Measurements from ENCODE around the gene ZDHHC7. TPM values are rescaled to one million over a fixed set of nuclear protein-coding genes. Genes with fewer than 3 reads are reported as not detected.

ZDHHC7 gene
- total and polyA plus RNA-seq, 9 of the 15 experiments (the other 6 are each of a cell fraction or from before 2014, with no cell fraction given), result 1.7 to 49.7 (median 37.4) TPM

GRCh38 chr16:84965428-84966415, 45.6 kb downstream of the ZDHHC7 start:
- no peaks in the 10 kb centered on the region for H3K36me3 ChIP-seq (ENCODE audit: control insufficient read depth, insufficient read depth, low read length)
- ChIA-PET POLR2A (interaction anchor here (0.6 to 1.7 kb wide), 2 partner anchors 12 to 184 kb away, joined by 4 to 7 read pairs; no protein-coding TSS in a partner anchor), CTCF (ENCODE audit: low intra/inter-chr PET ratio) (no interaction called here)
- intact Hi-C loops (cut with micrococcal nuclease), result no loop called here
- H3K4me2 ChIP-seq (ENCODE audit: insufficient read depth, low read length), result no peak overlapping the region
- no peak overlapping the region for H2AFZ ChIP-seq (ENCODE audit: low read depth, low read length)
- no peaks in the 10 kb centered on the region for H3K79me2 ChIP-seq (ENCODE audit: control insufficient read depth, insufficient read depth, low read length)
- FAIRE-seq (peak; percentile 54), DNase-seq (ENCODE audit: extremely low read depth in 1 of 4, low spot score in 3 of 4) (no peak), ATAC-seq (no peak)
- in situ Hi-C loops (cut with MboI), result loop anchor here (5.0 kb wide), 1 partner anchor 208 kb away; no protein-coding TSS in a partner anchor
- no peak overlapping the region for H3K9ac ChIP-seq (ENCODE audit: insufficient read depth in 1 of 2, low read depth in 2 of 2, low read length in 2 of 2)
- H3K27ac ChIP-seq (ENCODE audit: extremely low read depth, low read depth, low read length), result no peak overlapping the region
- H3K9me1 ChIP-seq (ENCODE audit: control insufficient read depth, insufficient read depth, low read length), result no peaks in the 10 kb centered on the region
- peaks cover 13 to 40% of the 10 kb centered on the region in 2 experiments; a peak in 4 of 5 replicates for H3K27me3 ChIP-seq (ENCODE audit: control insufficient read depth in 2 of 2, insufficient read depth in 2 of 2, low read length in 2 of 2)
- 79% methylated on average over 42 of the region's 43 CpGs for WGBS (ENCODE audit: insufficient coverage, low coverage, missing lambda C conversion rate)
- BruUV-seq (replicated peaks), result no TSS peak
- H3K9me3 ChIP-seq (replicated peaks; ENCODE audit: control insufficient read depth, insufficient read depth, low read depth, low read length), result peaks cover 5% of the 10 kb centered on the region; the same call in 1 of the 2 replicates
- H3K4me1 ChIP-seq (replicated peaks in 1 of 2; ENCODE audit: control insufficient read depth in 2 of 2, insufficient read depth in 2 of 2, low read length in 2 of 2), result peaks cover 0 to 27% of the 10 kb centered on the region in 2 experiments; a peak in 2 of 5 replicates
- H4K20me1 ChIP-seq (replicated peaks; ENCODE audit: control insufficient read depth, insufficient read depth, low read length), result peaks cover 8% of the 10 kb centered on the region
- no peak overlapping the region for H3K4me3 ChIP-seq
- TF ChIP-seq, protein P1, sequence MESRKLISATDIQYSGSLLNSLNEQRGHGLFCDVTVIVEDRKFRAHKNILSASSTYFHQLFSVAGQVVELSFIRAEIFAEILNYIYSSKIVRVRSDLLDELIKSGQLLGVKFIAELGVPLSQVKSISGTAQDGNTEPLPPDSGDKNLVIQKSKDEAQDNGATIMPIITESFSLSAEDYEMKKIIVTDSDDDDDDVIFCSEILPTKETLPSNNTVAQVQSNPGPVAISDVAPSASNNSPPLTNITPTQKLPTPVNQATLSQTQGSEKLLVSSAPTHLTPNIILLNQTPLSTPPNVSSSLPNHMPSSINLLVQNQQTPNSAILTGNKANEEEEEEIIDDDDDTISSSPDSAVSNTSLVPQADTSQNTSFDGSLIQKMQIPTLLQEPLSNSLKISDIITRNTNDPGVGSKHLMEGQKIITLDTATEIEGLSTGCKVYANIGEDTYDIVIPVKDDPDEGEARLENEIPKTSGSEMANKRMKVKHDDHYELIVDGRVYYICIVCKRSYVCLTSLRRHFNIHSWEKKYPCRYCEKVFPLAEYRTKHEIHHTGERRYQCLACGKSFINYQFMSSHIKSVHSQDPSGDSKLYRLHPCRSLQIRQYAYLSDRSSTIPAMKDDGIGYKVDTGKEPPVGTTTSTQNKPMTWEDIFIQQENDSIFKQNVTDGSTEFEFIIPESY (CRISPR knock-in tag; IDR thresholded peaks at IDR 0.05), result peak; percentile 67
- TF ChIP-seq FOXA3 (CRISPR knock-in tag; conservative IDR thresholded peaks at IDR 0.05 in 1 of 2, IDR thresholded peaks at IDR 0.05 in 1 of 2) (peak in 1 of 2 experiments; percentile 68; a peak in 1 of 4 replicates), CHD2 (IDR thresholded peaks at IDR 0.05; ENCODE audit: low read depth, low read length) (no peak), CEBPG (CRISPR knock-in tag; IDR thresholded peaks at IDR 0.05) (peak; percentile 40), CEBPG (tag; conservative IDR thresholded peaks at IDR 0.05 in 1 of 2, IDR thresholded peaks at IDR 0.05 in 1 of 2) (no peak), CBFA2T2 (conservative IDR thresholded peaks at IDR 0.05) (no peak), FOXP1 (CRISPR knock-in tag; IDR thresholded peaks at IDR 0.05) (peak; percentile 22; the same call in 1 of the 2 replicates), ZFP30 (CRISPR knock-in tag; IDR thresholded peaks at IDR 0.05; ENCODE audit: borderline replicate concordance) (no peak), TRIM24 (IDR thresholded peaks at IDR 0.05) (peak in 1 of 2 experiments; percentile 43; a peak in 1 of 4 replicates)

Measured in K562 (cell line).